T1000 (cell line): Measurements from ENCODE around the gene GRIK5.
"Not testable (repeated sequence)": the region's sequence is repeated elsewhere in the genome, so short reads cannot be mapped to it uniquely, and the experiment has no call there.

ENCODE experiments used
- DNase-seq: peaks from one replicate; lab custom pipeline; 2025; ENCODE audit warnings: mixed read lengths; lab: John Stamatoyannopoulos, UW

Gene GRIK5

GRCh38 chr19:42017040-42017439 lies 53.0 kb downstream of the GRIK5 start:
- no peak for DNase-seq

DNA sequence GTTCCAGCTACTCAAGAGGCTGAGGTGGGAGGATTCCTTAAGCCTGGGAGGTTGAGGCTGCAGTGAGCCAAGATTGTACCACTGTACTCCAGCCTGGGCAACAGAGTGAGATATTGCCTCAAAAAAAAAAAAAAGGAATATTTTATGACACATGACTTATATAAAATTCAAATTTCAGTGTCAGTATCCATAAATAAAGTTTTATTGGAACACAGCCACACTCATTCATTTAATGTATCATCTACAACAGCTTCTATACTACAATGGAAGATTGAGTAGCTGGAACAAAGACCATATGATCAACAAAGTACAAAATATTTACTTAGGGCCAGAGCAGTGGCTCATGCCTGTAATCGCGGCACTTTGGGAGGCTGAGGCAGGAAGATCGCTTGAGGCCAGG lies 57.3 kb downstream of the GRIK5 start:
- DNase-seq, result not testable (repeated sequence)

DNA sequence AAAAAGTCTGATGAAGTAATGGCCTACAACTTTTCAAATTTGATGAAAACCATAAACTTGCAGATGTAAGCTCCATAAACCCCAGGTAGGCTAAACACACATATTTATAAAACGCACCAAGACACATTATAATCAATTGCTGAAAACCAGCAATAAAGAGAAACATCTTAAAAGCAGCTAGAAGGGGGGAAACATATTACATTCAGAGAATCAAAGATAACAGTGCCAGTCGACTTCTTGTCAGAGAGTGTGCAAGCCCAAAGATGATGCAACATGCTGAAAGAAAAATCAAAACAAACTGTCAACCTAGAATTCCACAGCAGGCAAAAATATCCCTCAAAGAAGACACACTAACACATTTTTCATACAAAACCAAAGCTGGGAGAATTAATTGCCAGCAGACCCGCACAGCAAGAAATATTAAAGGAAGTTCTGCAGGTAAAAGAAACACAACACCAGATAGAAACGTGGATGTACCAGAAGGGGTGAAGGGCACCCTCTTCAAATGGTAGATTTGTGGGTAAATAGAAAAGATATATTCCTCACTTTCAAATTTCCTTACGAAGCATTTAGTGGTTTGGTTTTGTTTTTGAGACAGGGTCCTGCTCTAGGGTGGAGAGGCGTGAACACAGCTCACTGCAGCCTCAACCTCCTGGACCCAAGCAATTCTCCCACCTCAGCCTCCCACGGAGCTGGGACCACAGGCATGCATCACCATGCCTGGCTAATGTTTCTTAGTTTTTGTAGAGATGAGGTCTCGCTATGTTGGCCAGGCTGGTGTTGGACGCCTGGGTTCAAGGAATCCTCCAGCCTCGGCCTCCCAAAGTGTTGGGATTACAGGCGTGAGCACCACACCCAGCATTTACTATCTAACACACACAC lies 59.5 kb downstream of the GRIK5 start:
- DNase-seq, result no peak

- no peak for DNase-seq
Observed at GRCh38 chr19:42006569-42006968, 63.4 kb downstream of the GRIK5 start.

DNA sequence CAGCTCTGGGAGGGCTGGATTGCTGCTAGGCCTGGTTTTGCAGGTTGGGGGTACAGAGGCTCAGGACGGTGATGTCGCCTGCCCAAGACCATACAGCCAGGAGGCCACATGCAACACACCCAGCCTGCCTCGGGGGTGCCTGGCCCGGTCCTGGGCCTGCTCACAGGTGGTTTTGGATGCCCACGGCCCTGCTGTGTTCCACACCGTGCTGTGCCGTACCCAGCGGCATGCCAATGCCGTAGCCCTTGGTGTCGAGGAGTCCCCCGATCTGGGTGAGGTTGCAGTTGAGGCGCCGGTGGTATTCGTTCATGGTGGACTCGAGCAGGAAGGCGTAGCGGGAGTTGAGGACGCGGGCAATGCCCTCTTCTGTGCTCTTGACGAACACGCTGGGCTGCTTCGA lies 64.5 kb downstream of the GRIK5 start:
- no peak for DNase-seq

DNA sequence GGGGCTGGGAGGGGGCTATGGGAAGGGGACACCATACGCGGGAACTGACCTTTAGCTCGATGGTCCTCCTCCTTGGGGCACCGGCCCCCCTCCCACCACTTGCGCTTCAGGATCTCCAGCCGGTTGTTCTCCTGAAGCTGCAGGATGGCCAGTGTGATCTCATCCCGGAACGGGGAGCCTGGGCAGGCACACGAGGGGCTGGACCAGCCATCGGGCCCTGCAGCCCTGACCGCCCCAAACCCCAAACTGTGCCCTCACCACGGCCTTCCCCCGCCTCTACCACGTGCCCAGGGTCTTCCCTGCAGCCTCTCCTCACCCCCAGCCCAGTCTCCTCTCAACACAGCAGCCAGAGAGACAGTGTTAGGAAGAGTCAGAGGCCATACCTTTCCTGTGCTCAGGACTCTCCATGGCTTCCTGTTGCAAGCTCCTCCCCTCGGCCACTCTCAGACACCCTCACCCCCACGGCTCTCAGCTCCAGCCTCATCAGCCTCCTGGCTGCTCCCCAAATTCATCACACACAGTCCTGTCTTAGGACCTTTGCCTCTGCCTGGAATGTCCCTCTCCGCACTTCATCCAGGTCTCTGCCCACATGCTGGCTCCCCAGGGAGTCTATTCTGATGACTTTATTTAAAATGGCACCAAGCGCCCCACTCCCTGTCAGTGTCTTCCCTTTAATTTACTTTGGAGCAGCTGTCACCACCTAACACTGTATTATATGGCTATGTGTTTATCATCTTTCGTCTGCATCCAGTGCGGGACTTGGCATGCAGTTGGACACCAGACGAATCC lies 66.3 kb downstream of the GRIK5 start:
- no peak for DNase-seq

GRCh38 chr19:41999878-42000208 lies 70.2 kb downstream of the GRIK5 start:
- DNase-seq, result no peak

- DNase-seq, result no peak
Observed at GRCh38 chr19:41999071-41999877, 70.7 kb downstream of the GRIK5 start.

- DNase-seq, result no peak
Observed at GRCh38 chr19:41998246-41999020, 71.6 kb downstream of the GRIK5 start.

DNA sequence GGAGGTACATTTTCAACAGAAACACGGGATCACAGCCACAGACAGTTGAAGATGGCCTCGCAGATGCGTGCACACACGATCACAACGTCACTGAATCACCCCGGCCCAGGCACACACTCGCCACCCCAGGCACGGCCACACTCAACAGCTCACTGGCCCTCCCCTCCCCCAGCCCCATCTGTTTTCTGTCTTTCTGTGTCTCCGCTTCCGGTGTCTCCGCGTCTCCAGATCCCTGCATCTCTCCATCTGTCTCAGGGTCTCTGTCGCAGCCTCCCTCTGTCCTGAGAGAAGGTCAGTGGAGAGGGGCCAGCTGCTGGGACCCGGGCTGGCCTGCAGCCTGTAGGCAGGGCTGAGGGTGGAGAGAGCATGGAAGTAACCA lies 72.2 kb downstream of the GRIK5 start:
- no peak for DNase-seq

- DNase-seq, result no peak
Observed at GRCh38 chr19:41997121-41997850, 72.7 kb downstream of the GRIK5 start.

GRCh38 chr19:41995959-41996797 lies 73.8 kb downstream of the GRIK5 start:
- no peak for DNase-seq

DNA sequence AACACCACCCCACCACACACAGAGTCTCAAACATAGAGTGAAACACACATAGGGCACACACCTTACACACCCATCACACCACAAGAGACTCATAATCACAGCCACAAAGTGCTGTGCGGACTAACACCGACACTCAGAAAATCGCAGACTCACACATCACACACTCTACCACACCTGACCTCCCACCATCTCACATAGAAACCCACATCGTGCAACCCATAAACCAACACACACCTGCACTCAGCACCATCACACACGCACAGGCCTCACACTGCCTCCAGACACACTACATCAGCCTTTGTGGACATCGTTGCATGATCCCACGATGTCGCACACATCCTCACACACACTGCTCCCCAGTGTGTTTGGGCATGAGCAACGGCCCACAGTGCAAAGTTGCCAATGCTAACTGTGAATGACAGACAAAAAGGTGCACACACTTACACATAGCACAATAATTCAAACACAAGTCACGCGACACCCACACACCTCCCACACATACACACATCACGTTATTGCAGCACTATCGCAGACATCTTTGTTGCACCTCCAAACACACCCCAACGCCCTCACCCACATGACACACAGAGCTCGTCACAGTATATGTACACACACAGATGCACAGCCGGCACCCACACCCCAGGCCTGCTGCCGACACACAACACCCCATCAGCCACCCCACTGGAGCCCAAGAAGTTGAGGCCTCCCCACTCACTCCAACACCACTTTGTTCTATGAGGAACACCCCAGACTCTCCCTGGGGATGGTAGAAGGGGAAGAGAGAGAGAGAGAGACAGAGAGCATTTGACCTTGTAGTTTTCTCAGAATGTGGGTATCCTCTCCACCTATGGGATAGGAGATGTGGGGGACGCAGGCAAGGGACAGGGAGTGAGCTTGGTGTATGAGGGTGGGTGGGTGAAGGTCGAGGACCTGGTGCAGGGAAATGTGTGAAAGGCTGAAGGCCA lies 74.7 kb downstream of the GRIK5 start:
- DNase-seq, result no peak

DNA sequence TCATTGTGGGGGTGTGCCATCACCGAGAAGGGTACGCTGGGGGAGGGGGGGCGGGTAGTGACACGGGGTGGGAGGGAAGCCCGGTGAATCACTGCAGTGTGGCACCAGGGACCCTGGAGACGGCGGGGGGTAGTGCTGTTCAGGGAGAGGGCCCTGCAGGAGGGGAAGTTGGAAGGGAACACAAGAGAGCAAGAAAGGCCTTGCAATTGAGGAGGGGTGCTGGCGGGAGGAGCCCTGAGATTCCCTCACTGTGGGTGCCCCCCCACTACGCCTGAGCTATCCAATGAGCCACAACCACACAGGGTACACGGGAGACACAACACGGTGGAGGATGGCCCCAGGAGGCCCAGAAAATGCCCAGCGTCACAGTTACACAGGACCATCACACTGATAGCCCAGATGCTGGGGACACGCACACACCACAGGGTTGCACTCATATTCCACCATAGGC lies 75.5 kb downstream of the GRIK5 start:
- no peak for DNase-seq

DNA sequence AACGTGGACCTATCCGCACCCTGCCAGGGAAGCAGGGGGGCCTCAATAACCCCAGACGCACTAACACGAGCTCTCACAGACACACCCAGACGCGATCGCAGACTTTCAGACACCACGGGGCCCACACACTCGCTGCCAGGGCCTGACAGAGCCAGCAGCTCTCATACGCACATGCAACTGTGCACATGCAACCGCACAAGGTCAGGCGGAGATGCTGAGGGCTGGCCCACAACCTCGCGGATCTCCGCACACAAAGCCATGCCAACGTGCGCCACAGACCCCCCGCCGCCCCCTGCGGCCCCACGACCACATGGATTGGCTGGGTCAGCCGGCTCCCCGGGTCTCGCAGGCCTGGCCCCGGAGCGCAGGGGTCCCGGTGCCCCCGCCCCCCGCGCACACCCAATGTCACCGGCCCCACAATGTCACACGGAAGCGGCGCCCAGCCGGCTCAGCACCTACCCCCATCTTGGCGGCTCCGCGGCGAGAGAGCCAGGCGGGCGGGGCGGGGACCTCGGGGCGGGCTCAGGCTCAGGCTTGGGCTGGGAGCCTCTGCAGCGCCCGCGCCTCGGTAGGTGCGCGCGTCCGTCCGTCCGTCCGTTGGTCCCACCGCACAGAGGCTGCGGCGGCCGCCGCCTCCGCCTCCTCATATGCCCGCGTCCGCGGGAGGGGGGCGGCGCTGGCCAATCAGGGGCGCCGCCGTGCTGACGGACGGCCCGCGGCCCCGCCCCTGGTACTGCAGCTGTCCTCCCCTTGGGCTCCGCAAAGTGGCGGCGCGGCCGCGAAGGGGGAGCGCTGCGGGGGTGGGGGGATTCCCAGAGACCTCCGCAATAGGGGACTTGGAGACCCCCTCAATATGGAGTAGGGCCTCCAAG lies 76.2 kb downstream of the GRIK5 start, which contains the start of gene ATP1A3:
ATP1A3 (minus strand) TSS at position 619 of the 872 bp plus-strand sequence; CDS start at position 465, 154 bp downstream.
- DNase-seq, result no peak

GRCh38 chr19:41991925-41992569 lies 78.0 kb downstream of the GRIK5 start:
- not testable (repeated sequence) for DNase-seq

DNA sequence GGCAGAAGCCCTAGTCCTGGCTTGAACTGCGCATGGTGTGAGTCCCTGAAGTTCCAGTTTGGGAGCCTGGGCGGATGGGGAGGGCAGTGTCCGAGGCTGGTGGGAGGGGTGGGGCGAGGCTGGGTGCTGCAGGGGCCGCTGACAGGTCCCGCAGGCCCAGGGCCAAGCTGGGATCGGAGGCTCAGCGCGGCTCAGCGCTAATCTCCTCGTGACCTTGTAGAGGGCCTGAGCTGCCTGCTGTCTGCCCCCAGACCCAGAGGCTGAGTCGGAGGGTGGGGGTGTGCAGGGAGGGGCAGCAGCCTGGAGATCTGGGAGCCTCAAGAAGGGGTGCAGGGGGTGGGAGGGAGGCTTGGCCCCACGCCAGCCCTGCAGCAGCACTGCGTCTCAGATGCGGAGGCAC lies 79.0 kb downstream of the GRIK5 start:
- DNase-seq, result no peak
